BE2C (cell line): ENCODE results near the gene ATP1B4.
A peak's percentile ranks its signal among the peaks of the same experiment; 100 is the strongest.

Experiments
- DNase-seq: peaks from one replicate; pipeline ENCODE4 v3.0.0-alpha.2; 2020
- H3K27me3 ChIP-seq: fragments of 250-450 bp; sonication (Bioruptor Pico); 2 replicates; pipeline ENCODE4 v1.5.1; 2020; ENCODE audit warnings: mild to moderate bottlenecking
- H3K36me3 ChIP-seq: fragments of 250-450 bp; sonication (Bioruptor Pico); 2 replicates; pipeline ENCODE4 v1.5.1; 2020; ENCODE audit warnings: mild to moderate bottlenecking
- H3K4me1 ChIP-seq: fragments of 250-450 bp; sonication (Bioruptor Pico); 2 replicates; pipeline ENCODE4 v1.5.1; 2020
- H3K4me3 ChIP-seq: 2 replicates; pipeline ENCODE4 v1.5.1; 2011; ENCODE audit warnings: low read depth, low read length
- H3K9me3 ChIP-seq: fragments of 250-450 bp; sonication (Bioruptor Pico); 2 replicates; pipeline ENCODE4 v1.5.1; 2020
- TF ChIP-seq, protein P1 (sequence below): IDR thresholded peaks from 2 replicates; pipeline ENCODE4 v1.5.1; 2012; ENCODE audit warnings: mild to moderate bottlenecking, low read depth, low read length

Gene ATP1B4

DNA sequence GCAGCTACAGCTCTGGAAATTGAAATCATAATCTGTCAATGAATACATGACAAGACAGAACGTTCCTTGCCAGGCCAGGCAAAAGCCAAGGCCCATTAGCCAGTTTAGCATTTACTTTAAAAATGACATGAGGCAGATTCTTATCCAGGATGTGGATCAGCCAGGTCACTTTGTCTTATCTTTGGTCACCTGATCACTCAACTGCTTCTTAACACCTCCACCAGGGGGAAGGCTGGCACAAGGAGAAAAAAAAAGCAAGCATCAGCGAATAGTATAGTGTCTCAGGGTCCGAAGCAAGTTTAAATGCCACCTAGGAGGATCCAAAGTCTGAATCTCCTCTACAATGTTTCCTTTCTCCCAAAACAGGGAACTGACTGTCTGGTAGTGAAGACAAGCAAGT is 18.8 kb downstream of the ATP1B4 start:
- TF ChIP-seq, protein P1, sequence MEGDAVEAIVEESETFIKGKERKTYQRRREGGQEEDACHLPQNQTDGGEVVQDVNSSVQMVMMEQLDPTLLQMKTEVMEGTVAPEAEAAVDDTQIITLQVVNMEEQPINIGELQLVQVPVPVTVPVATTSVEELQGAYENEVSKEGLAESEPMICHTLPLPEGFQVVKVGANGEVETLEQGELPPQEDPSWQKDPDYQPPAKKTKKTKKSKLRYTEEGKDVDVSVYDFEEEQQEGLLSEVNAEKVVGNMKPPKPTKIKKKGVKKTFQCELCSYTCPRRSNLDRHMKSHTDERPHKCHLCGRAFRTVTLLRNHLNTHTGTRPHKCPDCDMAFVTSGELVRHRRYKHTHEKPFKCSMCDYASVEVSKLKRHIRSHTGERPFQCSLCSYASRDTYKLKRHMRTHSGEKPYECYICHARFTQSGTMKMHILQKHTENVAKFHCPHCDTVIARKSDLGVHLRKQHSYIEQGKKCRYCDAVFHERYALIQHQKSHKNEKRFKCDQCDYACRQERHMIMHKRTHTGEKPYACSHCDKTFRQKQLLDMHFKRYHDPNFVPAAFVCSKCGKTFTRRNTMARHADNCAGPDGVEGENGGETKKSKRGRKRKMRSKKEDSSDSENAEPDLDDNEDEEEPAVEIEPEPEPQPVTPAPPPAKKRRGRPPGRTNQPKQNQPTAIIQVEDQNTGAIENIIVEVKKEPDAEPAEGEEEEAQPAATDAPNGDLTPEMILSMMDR, result peak; percentile 27; the same call in 1 of the 2 replicates
- DNase-seq, result no peak
- no peaks in the 10 kb centered on the region for H3K9me3 ChIP-seq
- no peaks in the 10 kb centered on the region for H3K36me3 ChIP-seq
- H3K4me1 ChIP-seq, result no peaks in the 10 kb centered on the region
- H3K4me3 ChIP-seq, result no peak overlapping the region
- H3K27me3 ChIP-seq, result no peaks in the 10 kb centered on the region

DNA sequence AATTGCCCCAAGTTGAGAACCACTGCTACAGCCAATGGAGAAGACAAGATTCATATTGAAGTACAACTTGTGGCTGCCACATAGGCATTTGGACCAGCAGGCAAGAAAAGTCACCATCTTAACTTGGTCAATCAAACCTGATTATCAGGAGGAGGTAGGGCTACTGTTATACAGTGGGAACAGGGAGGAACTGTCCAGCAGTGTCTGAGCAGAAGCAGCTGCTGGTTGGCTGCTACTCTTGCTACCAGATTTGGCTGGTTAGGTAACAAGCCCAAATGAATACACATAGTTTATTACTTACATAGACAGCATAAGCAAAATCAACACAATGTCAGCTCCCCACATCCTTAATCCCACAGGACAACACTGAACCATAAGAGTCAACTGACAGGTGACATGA is 39.4 kb downstream of the ATP1B4 start:
- Histone ChIP-seq H3K9me3 (no peaks in the 10 kb centered on the region), H3K4me1 (no peaks in the 10 kb centered on the region), H3K36me3 (no peaks in the 10 kb centered on the region), H3K27me3 (no peaks in the 10 kb centered on the region), H3K4me3 (no peak overlapping the region)
- DNase-seq, result no peak
- TF ChIP-seq, protein P1, result no peak

DNA sequence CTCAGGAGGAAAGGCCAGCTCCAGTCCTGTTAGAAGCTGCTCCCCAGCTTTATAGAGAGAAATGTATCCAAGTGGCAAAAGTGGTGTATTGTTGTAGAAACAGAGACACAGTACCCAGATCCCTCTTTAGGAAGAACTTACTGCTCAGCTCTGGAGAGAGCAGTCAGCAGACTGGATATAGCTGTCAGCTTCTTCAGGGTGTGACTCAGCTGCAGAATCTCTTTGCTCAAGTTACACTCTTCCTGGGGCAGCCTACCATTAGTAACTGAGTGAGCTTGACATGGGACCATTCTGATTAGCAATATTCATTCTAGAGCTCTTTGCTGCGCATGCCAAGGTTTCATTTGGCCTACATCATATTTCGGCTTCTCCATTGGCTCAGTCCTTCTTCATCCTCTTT is 40.5 kb downstream of the ATP1B4 start:
- H3K4me1 ChIP-seq, result no peaks in the 10 kb centered on the region
- no peak overlapping the region for H3K4me3 ChIP-seq
- no peak for DNase-seq
- TF ChIP-seq, protein P1, result no peak
- H3K27me3 ChIP-seq, result no peaks in the 10 kb centered on the region
- no peaks in the 10 kb centered on the region for H3K9me3 ChIP-seq
- H3K36me3 ChIP-seq, result no peaks in the 10 kb centered on the region

DNA sequence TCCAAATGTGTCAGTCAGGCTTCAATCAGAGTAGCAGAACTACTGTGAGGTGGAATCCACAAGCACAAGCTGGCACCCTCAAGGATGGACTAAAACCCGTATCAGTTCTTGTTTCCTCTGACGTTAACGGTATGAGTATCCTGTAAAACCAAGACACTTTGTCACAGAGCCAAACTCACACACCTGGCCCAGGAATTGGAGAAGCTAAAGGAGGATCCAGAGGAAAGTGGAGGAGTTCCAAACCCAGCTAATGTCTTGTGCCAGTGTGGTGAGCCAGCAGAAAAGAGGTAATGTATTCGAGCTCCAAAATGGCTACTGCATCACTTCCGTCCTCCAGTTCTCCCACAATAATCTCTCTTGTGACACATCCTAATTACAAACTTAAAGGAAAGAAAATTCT is 44.7 kb downstream of the ATP1B4 start:
- Histone ChIP-seq H3K4me3 (no peak overlapping the region), H3K27me3 (no peaks in the 10 kb centered on the region), H3K36me3 (no peaks in the 10 kb centered on the region), H3K9me3 (no peaks in the 10 kb centered on the region), H3K4me1 (no peaks in the 10 kb centered on the region)
- no peak for DNase-seq
- TF ChIP-seq, protein P1, result no peak

DNA sequence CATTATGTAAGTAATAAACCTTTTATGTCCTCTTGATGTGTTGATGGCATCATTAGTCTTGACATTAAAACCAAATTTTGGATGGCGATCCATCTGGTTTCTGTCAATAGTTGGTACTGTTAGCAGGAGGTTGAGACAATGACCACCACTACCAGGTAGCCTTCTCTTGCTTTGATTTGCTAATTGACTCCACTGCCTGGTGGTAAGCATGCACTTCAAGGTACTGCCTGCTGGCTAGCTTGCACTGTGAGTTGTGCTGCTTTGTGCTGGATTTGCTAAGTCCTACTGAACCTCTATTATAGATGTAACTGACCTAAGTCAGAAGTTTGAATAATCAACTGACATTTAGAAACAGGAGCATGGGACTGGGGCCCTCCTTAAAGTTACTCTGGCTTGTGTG is 46.3 kb downstream of the ATP1B4 start:
- no peak for DNase-seq
- H3K27me3 ChIP-seq, result no peaks in the 10 kb centered on the region
- H3K36me3 ChIP-seq, result no peaks in the 10 kb centered on the region
- TF ChIP-seq, protein P1, result no peak
- no peaks in the 10 kb centered on the region for H3K4me1 ChIP-seq
- no peaks in the 10 kb centered on the region for H3K9me3 ChIP-seq
- H3K4me3 ChIP-seq, result no peak overlapping the region

DNA sequence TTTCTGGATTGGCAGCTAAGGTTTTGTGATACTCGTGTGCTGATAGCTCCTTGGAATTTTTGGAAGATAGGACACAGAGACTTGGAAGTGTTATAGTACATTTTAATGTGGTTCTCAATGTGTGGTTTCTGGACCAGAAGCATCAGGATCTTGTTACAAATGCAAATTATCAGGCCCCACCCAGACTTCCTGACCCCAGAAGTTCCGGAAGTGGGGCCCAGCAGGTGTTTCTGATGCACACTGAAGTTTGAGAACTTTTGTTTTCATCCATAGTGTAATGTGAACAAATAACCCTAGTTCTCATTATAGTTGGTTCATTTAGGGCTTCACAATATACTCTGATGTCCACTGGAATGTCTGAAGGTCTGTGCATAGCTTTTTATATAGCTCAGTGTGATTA is 57.6 kb downstream of the ATP1B4 start:
- no peak for DNase-seq
- TF ChIP-seq, protein P1, result no peak

More for the DNA sequence above, 57.6 kb downstream of the ATP1B4 start:
- H3K9me3 ChIP-seq, result no peaks in the 10 kb centered on the region
- H3K36me3 ChIP-seq, result no peaks in the 10 kb centered on the region
- H3K4me1 ChIP-seq, result no peaks in the 10 kb centered on the region
- H3K27me3 ChIP-seq, result no peaks in the 10 kb centered on the region
- no peak overlapping the region for H3K4me3 ChIP-seq
